ENCODE measurements around the gene PHF13. TPM values are rescaled to one million over a fixed set of nuclear protein-coding genes. Genes with fewer than 3 reads are reported as not detected.

The PHF13 gene
- total RNA-seq, 6 experiments from 2014 or later, result 2.7 to 6.2 (median 4.5) TPM

DNA sequence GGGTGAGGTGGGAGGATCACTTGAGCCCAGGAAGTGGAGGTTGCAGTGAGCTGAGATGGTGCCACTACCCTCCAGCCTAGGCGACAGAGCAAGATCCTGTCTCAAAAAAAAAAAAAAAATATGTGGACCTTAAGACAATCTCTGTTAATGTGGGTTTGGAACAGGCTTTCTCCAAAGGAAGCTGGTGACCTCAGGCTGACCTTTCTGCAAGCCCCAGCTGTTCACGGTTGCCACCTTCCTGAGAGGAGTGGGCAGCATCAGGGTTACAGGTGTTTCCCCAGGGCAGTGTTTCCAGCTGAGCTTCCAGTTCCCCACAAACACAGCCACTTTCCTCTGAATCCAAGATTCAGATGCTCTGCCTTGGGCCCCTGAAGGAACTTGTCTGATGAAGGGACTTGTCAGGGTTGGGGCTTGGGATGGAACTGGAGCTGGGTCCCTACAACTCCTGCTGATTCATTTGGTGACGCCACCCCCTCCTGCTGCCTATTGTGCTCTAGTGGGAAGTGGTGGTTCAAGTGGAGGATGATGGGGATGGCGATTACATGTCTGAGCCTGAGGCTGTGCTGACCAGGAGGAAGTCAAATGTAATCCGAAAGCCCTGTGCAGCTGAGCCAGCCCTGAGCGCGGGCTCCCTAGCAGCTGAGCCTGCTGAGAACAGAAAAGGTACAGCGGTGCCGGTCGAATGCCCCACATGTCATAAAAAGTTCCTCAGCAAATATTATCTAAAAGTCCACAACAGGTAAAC, 31.8 kb upstream of the PHF13 start:
- H3K36me3 ChIP-seq, result no peaks in the 10 kb centered on the region
- H3K4me1 ChIP-seq, result peaks cover 0 to 45% (median 24%) of the 10 kb centered on the region in 4 donors
- DNase-seq (peak in 1 of 3 donors; percentile 44), ATAC-seq (peak in 2 of 4 donors; percentile 1 to 10)
- peak overlapping the region; percentile 54 to 92 (median 87) for H3K27ac ChIP-seq
- intact Hi-C loops (cut with DNase I), result no loop called here
- TF ChIP-seq, protein P1, sequence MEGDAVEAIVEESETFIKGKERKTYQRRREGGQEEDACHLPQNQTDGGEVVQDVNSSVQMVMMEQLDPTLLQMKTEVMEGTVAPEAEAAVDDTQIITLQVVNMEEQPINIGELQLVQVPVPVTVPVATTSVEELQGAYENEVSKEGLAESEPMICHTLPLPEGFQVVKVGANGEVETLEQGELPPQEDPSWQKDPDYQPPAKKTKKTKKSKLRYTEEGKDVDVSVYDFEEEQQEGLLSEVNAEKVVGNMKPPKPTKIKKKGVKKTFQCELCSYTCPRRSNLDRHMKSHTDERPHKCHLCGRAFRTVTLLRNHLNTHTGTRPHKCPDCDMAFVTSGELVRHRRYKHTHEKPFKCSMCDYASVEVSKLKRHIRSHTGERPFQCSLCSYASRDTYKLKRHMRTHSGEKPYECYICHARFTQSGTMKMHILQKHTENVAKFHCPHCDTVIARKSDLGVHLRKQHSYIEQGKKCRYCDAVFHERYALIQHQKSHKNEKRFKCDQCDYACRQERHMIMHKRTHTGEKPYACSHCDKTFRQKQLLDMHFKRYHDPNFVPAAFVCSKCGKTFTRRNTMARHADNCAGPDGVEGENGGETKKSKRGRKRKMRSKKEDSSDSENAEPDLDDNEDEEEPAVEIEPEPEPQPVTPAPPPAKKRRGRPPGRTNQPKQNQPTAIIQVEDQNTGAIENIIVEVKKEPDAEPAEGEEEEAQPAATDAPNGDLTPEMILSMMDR (IDR thresholded peaks at IDR 0.05), result no peak
- no peak for TF ChIP-seq POLR2A (IDR thresholded peaks at IDR 0.05)
- H3K4me3 ChIP-seq, result peak overlapping the region in 1 of 3 donors; percentile 12
- 5% methylated on average over 2 of the region's 10 CpGs for WGBS (ENCODE audit: insufficient coverage, low coverage, low lambda C conversion rate, missing lambda C conversion rate)
- H3K9me3 ChIP-seq, result no peaks in the 10 kb centered on the region
- no peaks in the 10 kb centered on the region for H3K27me3 ChIP-seq

DNA sequence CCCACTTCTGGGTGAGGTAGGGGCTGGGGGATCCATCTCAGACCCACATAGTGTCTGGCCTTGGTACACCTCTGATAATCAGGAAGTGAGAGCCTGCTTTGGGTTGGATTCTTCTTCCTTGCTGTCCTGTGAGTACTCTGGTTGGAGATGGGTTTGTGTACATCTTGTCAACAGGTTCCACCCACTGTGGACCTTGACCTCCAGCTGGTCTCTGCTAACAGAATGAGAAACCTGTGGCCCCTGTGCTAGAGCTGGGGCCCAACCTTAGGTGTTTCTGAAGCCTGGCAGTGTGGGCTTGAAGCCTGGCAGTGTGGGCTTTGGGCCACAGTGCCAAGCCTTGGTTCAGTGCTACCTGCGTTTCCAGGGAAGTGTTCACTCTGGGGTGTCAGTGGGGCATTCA, 31.2 kb upstream of the PHF13 start:
- Histone ChIP-seq H3K4me1 (peaks cover 0 to 45% (median 24%) of the 10 kb centered on the region in 4 donors), H3K27ac (peak overlapping the region; percentile 54 to 92 (median 87)), H3K36me3 (no peaks in the 10 kb centered on the region), H3K27me3 (no peaks in the 10 kb centered on the region), H3K4me3 (peak overlapping the region in 2 of 3 donors; percentile 3 to 12), H3K9me3 (no peaks in the 10 kb centered on the region)
- WGBS (ENCODE audit: insufficient coverage, low coverage, low lambda C conversion rate, missing lambda C conversion rate), result 11% methylated on average over 1 of the region's 1 CpG
- intact Hi-C loops (cut with DNase I), result no loop called here
- peak; percentile 50 to 63 (median 58) for ATAC-seq
- peak; percentile 77 to 88 (median 85) for DNase-seq
- peak; percentile 13 for TF ChIP-seq POLR2A (IDR thresholded peaks at IDR 0.05)
- TF ChIP-seq, protein P1 (IDR thresholded peaks at IDR 0.05), result no peak

DNA sequence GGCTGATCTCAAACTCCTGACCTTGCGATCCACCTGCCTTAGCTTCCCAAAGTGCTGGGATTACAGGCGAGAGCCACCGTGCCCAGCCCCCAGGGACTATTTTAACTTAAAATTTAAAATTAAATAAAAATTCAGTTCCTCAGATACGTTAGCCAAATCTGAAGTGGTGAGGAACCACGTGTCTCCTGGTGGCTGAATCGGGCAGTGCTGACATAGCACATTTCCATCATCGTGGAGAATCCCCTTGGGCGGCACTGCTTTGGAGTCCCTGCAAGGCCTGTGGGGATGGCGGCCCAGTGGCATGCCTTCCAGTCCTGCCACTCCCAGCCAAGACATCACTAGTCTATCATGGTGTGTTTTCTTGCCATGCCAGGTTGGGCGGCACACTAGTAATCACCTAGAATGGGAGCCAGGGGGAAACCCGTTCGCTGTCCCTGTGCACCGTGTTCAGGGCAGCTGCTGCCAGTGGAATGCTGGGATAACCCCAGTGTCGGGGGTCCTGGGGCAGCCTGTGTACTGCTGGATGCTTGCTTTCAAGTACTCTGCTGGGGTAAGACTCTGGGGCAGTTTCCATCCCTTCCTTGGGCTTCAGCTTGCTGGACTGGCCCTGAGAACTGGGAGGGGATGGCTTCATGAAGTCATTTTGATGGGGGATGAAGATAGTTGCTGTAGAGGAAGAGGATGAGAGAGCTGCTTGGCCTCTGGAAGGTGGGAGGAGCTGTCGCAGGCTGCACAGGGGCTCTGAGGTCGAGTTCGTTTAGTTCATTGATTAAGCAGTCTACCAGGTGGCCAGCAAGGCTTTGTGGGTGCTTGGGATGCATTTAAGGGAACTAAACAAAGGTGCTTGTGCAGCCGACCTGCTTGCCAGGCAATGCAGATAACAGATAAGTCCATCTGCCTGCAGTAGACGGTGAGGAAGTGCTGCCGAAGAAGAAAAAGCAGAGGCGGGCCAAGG, 29.1 kb upstream of the PHF13 start:
- Histone ChIP-seq H3K4me3 (no peak overlapping the region), H3K9me3 (no peaks in the 10 kb centered on the region), H3K27me3 (no peaks in the 10 kb centered on the region), H3K36me3 (peaks cover 0 to 11% (median under 1%) of the 10 kb centered on the region in 4 donors), H3K4me1 (peaks cover 0 to 31% (median 18%) of the 10 kb centered on the region in 4 donors), H3K27ac (no peak overlapping the region)
- no peak for ATAC-seq
- TF ChIP-seq, protein P1 (IDR thresholded peaks at IDR 0.05), result no peak
- TF ChIP-seq POLR2A (IDR thresholded peaks at IDR 0.05), result no peak
- intact Hi-C loops (cut with DNase I), result no loop called here
- 78% methylated on average over 19 of the region's 21 CpGs for WGBS (ENCODE audit: insufficient coverage, low coverage, low lambda C conversion rate, missing lambda C conversion rate)
- DNase-seq, result no peak

DNA sequence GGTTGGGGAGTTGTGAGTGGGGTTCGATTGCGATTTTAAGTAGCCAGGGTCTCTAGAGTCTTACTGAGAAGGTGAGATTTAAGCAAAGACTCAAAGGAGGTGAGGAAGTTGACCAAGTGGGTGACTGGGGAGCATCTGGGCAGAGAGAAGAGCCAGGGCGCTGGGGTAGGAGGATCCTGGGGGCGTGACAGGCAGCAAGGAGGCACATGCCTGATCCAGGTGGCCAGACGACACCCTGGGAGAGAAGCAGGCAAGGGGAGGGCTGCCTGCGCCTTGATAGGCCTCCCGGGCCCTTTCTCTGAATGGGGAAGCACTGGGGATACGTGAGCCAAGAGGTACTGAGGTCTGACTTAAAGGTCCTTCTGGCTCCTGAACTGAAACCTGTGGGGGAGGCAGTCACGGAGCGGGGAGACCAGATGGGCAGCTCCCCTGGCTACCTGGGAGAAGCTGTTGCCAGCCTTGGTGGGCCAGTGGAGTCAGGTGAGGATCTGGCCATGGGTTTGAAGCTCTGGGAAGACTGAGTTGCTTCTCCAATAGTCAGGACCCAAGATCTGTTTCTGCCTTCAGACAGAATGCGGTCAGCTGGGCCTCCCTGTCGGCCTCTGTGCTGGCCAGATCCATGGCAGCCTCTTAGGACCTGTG, 28.3 kb upstream of the PHF13 start:
- no peaks in the 10 kb centered on the region for H3K9me3 ChIP-seq
- H3K36me3 ChIP-seq, result peaks cover 0 to 19% (median 4%) of the 10 kb centered on the region in 4 donors
- no peak for DNase-seq
- intact Hi-C loops (cut with DNase I), result no loop called here
- H3K4me1 ChIP-seq, result peaks cover 0 to 31% (median 17%) of the 10 kb centered on the region in 4 donors
- H3K27ac ChIP-seq, result no peak overlapping the region
- H3K4me3 ChIP-seq, result no peak overlapping the region
- no peaks in the 10 kb centered on the region for H3K27me3 ChIP-seq
- no peak for ATAC-seq
- WGBS (ENCODE audit: insufficient coverage, low coverage, low lambda C conversion rate, missing lambda C conversion rate), result 100% methylated on average over 2 of the region's 12 CpGs
- TF ChIP-seq, protein P1 (IDR thresholded peaks at IDR 0.05), result no peak
